HG03432 (cell line): ENCODE data around the gene PPIL4.

Experiments used
- ATAC-seq: cut with Tn5 transposase; IDR thresholded peaks from one replicate; pipeline ENCODE4 v1.9.1; 2021; ENCODE audit warnings: mild to moderate bottlenecking, moderate library complexity; ENCODE audit not compliant: unreplicated experiment

PPIL4 gene

GRCh38 chr6:149534742-149535141, 11.1 kb downstream of the PPIL4 start:
- ATAC-seq: no peak

- no peak for ATAC-seq
Measured at GRCh38 chr6:149529650-149530049, 16.2 kb downstream of the PPIL4 start.

DNA sequence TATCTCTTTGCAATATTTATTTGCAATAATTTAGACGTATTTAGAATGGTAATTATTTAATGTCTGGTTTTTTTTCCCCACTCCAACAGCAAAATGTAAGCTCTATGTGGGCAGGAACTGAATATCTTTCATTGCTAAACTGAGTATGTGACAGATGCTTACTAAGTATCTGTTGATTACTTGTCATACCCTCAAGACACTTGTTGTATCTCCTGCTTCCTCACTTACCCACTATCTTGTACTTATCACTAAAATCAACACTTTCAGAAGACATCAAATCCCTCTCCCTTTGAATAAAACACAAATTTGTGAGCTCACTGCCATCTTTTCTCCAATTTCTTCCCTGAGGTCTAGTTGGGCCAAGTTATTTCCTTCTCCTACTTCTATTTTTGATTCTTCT, 30.3 kb downstream of the PPIL4 start:
- ATAC-seq: no peak

DNA sequence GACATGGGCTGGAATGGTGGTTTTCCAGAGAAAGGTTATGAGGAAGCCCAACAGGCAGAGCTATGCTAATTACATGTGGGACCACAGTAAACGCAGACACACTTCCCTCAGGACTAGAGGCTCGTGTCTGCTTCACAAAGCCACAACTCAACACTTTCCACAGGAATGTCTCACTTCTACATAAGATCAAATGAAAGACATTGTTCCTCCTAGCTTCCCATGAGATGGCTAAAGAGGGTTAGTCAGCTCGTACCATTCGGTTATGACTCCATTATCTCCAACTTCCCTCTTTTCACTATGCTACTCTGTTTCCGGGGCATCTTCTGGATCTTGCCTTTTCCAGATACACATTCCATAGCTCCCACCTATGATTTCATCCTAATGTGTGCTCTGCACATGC, 31.9 kb downstream of the PPIL4 start:
- no peak for ATAC-seq

DNA sequence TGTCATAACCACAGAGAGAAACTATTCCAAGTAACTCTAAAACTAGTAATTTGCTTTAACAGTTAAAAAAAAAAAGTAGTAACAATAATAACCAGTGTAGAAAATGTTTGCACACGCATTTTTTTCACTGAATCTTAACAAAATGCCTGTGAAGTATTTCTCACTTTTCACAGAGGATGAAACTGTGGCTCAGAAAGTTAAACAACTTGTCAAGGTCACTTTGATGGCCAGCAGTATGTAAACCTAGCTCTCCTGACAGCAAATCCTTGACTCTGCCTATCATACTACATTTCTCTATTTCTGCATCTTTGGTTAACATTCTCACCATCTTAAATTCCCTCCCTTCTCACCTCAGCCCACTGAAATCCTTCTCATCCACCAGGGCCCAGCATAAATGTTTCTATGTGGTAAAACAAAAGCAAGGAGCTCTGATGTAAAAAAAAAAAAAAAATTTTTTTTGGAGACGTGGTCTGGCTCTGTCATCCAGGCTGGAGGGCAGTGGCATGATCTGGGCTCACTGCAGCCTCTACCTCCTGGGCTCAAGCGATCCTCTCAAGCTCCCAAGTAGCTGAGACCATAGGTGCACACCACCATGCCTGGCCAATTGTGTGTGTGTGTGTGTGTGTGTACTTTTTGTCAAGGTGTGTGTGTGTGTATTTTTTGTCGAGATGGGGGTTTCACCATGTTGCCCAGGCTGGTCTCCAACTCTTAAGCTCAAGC, 34.9 kb downstream of the PPIL4 start:
- no peak for ATAC-seq

DNA sequence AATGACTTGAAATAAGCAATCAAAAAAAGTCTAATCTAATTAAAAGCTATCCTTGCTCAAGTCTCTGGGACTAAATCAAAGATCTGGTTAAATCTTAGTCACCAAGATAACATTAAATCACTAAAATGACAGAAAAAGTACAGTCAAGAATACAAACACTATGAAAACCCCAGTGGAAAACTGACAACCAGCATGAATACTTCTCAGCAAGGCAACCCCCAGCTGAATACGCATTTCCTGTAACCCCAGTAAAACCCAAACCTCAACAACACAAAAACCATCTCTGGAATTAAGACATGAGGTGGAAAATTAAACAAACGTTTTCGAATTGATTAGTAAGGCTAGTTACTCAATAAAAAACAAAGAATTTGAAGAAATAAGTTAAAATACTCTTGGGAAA, 37.4 kb downstream of the PPIL4 start:
- no peak for ATAC-seq

- ATAC-seq: no peak
Measured at GRCh38 chr6:149503872-149504271, 42.0 kb downstream of the PPIL4 start.

- ATAC-seq: no peak
Measured at GRCh38 chr6:149503276-149503675, 42.6 kb downstream of the PPIL4 start.

GRCh38 chr6:149501768-149502167, 44.1 kb downstream of the PPIL4 start:
- ATAC-seq: no peak

DNA sequence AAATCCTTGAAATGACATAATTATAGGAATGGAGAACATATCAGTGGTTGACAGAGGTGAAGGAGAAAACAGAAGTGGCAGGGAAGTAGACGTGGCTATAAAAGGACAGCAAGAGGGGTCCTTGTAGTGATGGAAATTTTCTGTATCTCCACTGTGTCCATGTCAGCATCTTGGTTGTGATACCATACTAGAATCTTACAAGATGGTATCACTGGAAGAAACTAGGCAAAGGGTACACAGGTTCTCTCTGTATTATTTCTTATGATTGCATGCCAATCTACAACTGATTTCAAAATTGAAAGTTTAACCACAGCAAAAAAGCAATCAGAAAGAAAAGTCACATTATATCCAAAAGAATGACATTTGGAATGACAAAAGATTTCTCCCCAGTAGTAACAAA, 44.6 kb downstream of the PPIL4 start:
- no peak for ATAC-seq

- no peak for ATAC-seq
Measured at GRCh38 chr6:149500096-149500495, 45.7 kb downstream of the PPIL4 start.

- no peak for ATAC-seq
Measured at GRCh38 chr6:149499066-149499465, 46.8 kb downstream of the PPIL4 start.

DNA sequence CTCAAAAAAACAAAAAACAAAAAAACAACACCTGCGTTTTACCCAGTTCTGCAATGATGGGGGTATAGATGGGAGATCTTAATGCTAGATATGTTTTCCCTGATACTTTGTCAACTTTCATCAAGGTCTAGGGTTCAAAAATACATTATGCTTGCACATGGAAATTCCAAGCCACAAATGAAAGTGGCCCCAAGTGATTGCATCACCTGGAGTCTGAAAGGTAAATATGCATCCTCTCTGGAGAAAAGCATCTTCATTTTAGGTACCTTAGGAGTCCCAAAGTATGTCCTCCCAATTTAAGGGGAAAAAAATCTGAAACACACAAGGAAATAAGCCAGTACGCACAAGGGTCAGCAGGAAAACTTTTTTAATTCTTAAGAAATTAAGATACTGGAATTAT, 48.5 kb downstream of the PPIL4 start:
- no peak for ATAC-seq

DNA sequence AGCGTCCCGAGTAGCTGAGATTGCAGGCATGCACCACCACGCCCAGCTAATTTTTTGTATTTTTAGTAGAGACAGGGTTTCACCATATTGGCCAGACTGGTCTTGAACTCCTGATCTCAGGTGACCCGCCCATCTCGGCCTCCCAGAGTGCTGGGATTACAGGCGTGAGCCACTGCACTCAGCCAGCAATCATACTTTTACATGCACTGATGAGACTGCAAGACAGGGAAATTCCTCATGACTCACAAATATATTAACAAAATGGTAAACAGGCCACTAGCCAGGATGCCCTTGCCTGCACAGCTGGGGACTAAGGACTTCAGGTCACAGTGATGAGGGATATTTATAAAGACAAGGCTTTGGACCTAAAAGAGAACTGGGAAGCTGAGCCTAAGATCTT, 49.2 kb downstream of the PPIL4 start:
- peak; percentile 62 for ATAC-seq

DNA sequence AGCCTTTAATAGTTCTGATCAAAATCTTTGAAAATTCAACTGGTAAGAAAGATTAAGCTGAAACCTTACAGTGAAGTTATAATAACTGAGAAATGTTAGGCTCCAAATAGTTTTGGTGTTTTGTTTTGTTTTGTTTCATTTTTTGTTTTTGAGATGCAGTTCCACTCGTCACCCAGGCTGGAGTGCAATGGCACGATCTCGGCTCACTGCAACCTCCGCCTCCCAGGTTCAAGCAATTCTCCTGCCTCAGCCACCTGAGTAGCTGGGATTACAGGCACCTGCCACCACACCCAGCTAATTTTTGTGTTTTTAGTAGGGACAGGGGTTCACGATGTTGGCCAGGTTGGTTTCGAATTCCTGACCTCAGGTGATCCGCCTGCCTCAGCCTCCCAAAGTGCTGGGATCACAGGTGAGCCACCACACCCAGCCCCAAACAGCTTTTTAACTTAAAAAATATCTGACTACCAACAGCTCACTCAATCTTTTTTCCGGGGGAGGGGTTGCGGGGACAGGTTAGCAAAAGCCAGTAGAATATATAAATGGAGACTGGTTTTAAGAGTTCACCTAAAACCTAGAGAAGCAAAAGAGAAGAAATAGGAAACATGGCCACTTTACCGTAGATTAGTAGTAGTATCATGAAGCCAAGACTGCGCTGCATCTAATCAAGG, 50.4 kb downstream of the PPIL4 start:
- ATAC-seq: peak; percentile 28

- peak; percentile 86 for ATAC-seq
Measured at GRCh38 chr6:149494810-149495209, 51.0 kb downstream of the PPIL4 start.

DNA sequence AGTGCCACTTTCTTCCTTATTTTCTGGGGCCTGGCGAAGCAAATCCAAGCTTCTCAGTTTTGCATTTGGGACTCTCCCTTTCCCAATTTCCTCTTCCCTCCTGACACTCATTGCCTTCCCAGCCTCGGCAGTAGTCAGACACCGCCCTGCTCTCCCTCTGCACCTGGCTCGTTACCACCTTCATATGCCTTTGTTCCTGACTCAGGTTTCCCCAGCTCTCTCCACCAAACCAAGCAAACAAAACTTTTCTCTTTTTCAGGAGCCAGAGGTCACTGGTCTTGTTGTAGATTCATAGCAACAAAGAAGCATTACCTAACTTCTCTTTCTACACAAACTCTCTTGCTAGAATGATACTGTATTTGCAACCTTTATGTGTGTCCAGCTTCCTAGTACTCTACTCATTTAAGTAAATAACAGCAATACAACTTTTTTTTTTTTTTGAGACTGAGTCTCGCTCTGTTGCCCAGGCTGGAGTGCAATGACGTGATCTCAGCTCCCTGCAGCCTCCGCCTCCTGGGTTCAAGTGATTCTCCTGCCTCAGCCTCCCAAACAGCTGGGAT, 52.0 kb downstream of the PPIL4 start:
- no peak for ATAC-seq

DNA sequence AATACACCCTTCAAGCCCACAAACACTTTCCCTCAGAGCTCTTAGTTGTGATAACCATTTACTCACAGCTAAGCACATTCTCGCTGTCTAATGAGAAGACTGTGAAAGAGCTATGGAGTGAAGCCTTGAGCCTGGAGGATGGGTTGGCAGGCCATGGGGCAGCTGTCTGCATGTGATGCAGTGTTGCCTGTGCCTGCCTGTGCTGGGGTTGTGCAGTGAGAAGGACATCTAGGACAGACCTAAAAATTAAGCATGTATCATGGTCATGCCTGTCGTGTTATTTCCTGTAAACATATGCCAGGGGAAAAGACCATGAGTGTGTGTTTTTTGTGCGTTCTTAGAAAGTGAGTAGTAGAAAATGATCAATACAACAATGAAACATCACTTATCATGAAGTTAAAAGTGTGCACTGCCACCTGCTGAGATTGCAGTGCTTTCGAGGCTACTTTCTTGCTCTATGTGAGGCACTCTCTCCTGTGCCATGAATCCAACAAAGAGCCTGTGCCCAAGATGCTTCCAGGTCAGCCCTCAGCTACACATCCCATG, 53.0 kb downstream of the PPIL4 start:
- no peak for ATAC-seq

- ATAC-seq: peak; percentile 29
Measured at GRCh38 chr6:149489967-149490366, 55.9 kb downstream of the PPIL4 start.

- no peak for ATAC-seq
Measured at GRCh38 chr6:149488815-149489214, 57.0 kb downstream of the PPIL4 start.

DNA sequence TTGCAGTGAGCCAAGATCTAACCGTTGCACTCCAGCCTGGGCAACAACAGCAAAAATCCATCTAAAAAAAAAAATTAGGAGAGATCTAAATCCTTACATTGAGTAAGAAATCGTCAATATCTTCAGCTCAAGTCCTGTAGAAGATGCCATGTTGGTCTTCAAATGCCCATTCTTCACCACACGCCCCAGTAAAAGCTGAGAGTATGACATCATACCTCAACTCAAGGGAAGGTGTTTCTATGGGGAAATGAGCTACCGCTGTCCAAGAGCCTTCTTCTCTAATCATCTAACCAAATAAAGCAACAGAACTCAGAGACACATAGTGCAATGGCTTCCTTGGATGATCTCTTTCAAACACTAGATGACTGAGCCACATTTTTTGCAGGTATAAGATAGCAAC, 58.5 kb downstream of the PPIL4 start:
- ATAC-seq: no peak
